ENCODE results near the gene G0S2. TPM values are rescaled to one million over a fixed set of nuclear protein-coding genes. Genes with fewer than 3 reads are reported as not detected.

Gene G0S2
- total and polyA plus RNA-seq, 9 of the 15 experiments (the other 6 are each of a cell fraction or from before 2014, with no cell fraction given), result 0.18 to 65.6 (median 11.4) TPM

DNA sequence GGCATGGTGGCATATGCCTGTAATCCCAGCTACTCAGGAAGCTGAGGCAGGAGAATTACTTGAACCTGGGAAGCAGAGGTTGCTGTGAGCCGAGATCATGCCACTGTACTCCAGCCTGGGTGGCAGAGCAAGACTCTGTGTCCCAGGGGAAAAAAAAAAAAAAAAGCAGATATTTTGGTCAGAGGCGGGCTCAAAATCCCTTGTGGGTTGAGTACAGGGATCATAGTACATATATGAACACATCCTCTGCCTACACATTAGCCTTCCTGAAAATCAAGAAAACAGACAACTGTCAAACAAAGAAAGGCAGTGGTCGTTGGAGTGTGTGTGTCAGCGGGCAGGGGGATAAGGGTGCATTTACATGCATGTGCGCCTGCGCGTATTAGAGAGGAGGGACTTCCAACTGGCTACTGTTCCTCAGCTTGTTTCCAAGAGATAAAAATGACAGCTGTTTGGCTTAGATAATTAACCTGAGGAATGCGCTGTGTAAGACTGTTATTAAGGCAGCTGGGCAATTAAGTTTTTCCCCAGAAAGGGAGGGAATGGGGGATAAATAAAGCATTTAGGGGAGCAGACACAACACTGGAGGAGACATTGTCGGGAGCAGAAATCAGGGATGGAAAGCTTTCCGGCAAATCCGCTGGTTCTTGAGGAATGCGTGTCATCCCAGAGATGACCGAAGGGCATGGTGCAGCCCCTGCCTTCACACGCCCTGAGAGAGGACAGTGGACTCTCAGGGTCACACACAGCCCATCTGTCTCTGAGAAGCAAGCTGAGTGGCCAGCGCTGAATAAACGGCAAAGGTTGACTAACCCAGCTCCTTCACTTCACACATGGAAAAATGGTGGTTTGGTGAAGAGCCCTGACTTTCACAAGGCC lies 29.4 kb upstream of the G0S2 start:
- BruUV-seq (replicated peaks), result no TSS peak
- Histone ChIP-seq H3K27me3 (ENCODE audit: control insufficient read depth in 2 of 2, insufficient read depth in 2 of 2, low read length in 2 of 2) (no peaks in the 10 kb centered on the region), H3K9ac (ENCODE audit: insufficient read depth in 1 of 2, low read depth in 2 of 2, low read length in 2 of 2) (peak overlapping the region; percentile 39 to 68; a peak in 3 of 4 replicates), H3K9me3 (replicated peaks; ENCODE audit: control insufficient read depth, insufficient read depth, low read depth, low read length) (no peaks in the 10 kb centered on the region), H4K20me1 (replicated peaks; ENCODE audit: control insufficient read depth, insufficient read depth, low read length) (no peaks in the 10 kb centered on the region), H3K9me1 (ENCODE audit: control insufficient read depth, insufficient read depth, low read length) (no peaks in the 10 kb centered on the region), H3K4me3 (no peak overlapping the region), H3K4me1 (replicated peaks in 1 of 2; ENCODE audit: control insufficient read depth in 2 of 2, insufficient read depth in 2 of 2, low read length in 2 of 2) (peaks cover 47 to 89% of the 10 kb centered on the region in 2 experiments), H2AFZ (ENCODE audit: low read depth, low read length) (peak overlapping the region; percentile 87), H3K79me2 (ENCODE audit: control insufficient read depth, insufficient read depth, low read length) (no peaks in the 10 kb centered on the region), H3K36me3 (ENCODE audit: control insufficient read depth, insufficient read depth, low read length) (no peaks in the 10 kb centered on the region), H3K27ac (ENCODE audit: extremely low read depth, low read depth, low read length) (peak overlapping the region; percentile 67), H3K4me2 (ENCODE audit: insufficient read depth, low read length) (peak overlapping the region; percentile 70)
- ChIA-PET CTCF (ENCODE audit: low intra/inter-chr PET ratio) (no interaction called here), POLR2A (interaction anchor here (0.5 to 1.6 kb wide), 8 partner anchors 11 to 325 kb away, joined by 3 to 5 read pairs (median 3); partner anchors contain the start of gene G0S2)
- peak; percentile 55 to 93 (median 76) for DNase-seq (ENCODE audit: extremely low read depth in 1 of 4, low spot score in 3 of 4)
- in situ Hi-C loops (cut with MboI), result no loop called here
- FAIRE-seq, result peak; percentile 80
- intact Hi-C loops (cut with micrococcal nuclease), result loop anchor here (2.0 kb wide), 1 partner anchor 29 kb away; the partner anchor contains the start of gene G0S2
- 13% methylated on average over 16 of the region's 16 CpGs for WGBS (ENCODE audit: insufficient coverage, low coverage, missing lambda C conversion rate)
- peak; percentile 68 for ATAC-seq
- TF ChIP-seq LEF1 (IDR thresholded peaks at IDR 0.05) (peak; percentile 83), ZNF184 (CRISPR knock-in tag; IDR thresholded peaks at IDR 0.05) (no peak), RBM14 (IDR thresholded peaks at IDR 0.05; ENCODE audit: borderline replicate concordance, insufficient read depth, low read depth, low read length) (no peak), HNRNPK (IDR thresholded peaks at IDR 0.05; ENCODE audit: low read depth, low read length, poor library complexity, severe bottlenecking) (no peak)
- TF ChIP-seq, protein P1, sequence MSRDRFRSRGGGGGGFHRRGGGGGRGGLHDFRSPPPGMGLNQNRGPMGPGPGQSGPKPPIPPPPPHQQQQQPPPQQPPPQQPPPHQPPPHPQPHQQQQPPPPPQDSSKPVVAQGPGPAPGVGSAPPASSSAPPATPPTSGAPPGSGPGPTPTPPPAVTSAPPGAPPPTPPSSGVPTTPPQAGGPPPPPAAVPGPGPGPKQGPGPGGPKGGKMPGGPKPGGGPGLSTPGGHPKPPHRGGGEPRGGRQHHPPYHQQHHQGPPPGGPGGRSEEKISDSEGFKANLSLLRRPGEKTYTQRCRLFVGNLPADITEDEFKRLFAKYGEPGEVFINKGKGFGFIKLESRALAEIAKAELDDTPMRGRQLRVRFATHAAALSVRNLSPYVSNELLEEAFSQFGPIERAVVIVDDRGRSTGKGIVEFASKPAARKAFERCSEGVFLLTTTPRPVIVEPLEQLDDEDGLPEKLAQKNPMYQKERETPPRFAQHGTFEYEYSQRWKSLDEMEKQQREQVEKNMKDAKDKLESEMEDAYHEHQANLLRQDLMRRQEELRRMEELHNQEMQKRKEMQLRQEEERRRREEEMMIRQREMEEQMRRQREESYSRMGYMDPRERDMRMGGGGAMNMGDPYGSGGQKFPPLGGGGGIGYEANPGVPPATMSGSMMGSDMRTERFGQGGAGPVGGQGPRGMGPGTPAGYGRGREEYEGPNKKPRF (IDR thresholded peaks at IDR 0.05; ENCODE audit: low read depth, low read length), result no peak
- TF ChIP-seq, protein P2, sequence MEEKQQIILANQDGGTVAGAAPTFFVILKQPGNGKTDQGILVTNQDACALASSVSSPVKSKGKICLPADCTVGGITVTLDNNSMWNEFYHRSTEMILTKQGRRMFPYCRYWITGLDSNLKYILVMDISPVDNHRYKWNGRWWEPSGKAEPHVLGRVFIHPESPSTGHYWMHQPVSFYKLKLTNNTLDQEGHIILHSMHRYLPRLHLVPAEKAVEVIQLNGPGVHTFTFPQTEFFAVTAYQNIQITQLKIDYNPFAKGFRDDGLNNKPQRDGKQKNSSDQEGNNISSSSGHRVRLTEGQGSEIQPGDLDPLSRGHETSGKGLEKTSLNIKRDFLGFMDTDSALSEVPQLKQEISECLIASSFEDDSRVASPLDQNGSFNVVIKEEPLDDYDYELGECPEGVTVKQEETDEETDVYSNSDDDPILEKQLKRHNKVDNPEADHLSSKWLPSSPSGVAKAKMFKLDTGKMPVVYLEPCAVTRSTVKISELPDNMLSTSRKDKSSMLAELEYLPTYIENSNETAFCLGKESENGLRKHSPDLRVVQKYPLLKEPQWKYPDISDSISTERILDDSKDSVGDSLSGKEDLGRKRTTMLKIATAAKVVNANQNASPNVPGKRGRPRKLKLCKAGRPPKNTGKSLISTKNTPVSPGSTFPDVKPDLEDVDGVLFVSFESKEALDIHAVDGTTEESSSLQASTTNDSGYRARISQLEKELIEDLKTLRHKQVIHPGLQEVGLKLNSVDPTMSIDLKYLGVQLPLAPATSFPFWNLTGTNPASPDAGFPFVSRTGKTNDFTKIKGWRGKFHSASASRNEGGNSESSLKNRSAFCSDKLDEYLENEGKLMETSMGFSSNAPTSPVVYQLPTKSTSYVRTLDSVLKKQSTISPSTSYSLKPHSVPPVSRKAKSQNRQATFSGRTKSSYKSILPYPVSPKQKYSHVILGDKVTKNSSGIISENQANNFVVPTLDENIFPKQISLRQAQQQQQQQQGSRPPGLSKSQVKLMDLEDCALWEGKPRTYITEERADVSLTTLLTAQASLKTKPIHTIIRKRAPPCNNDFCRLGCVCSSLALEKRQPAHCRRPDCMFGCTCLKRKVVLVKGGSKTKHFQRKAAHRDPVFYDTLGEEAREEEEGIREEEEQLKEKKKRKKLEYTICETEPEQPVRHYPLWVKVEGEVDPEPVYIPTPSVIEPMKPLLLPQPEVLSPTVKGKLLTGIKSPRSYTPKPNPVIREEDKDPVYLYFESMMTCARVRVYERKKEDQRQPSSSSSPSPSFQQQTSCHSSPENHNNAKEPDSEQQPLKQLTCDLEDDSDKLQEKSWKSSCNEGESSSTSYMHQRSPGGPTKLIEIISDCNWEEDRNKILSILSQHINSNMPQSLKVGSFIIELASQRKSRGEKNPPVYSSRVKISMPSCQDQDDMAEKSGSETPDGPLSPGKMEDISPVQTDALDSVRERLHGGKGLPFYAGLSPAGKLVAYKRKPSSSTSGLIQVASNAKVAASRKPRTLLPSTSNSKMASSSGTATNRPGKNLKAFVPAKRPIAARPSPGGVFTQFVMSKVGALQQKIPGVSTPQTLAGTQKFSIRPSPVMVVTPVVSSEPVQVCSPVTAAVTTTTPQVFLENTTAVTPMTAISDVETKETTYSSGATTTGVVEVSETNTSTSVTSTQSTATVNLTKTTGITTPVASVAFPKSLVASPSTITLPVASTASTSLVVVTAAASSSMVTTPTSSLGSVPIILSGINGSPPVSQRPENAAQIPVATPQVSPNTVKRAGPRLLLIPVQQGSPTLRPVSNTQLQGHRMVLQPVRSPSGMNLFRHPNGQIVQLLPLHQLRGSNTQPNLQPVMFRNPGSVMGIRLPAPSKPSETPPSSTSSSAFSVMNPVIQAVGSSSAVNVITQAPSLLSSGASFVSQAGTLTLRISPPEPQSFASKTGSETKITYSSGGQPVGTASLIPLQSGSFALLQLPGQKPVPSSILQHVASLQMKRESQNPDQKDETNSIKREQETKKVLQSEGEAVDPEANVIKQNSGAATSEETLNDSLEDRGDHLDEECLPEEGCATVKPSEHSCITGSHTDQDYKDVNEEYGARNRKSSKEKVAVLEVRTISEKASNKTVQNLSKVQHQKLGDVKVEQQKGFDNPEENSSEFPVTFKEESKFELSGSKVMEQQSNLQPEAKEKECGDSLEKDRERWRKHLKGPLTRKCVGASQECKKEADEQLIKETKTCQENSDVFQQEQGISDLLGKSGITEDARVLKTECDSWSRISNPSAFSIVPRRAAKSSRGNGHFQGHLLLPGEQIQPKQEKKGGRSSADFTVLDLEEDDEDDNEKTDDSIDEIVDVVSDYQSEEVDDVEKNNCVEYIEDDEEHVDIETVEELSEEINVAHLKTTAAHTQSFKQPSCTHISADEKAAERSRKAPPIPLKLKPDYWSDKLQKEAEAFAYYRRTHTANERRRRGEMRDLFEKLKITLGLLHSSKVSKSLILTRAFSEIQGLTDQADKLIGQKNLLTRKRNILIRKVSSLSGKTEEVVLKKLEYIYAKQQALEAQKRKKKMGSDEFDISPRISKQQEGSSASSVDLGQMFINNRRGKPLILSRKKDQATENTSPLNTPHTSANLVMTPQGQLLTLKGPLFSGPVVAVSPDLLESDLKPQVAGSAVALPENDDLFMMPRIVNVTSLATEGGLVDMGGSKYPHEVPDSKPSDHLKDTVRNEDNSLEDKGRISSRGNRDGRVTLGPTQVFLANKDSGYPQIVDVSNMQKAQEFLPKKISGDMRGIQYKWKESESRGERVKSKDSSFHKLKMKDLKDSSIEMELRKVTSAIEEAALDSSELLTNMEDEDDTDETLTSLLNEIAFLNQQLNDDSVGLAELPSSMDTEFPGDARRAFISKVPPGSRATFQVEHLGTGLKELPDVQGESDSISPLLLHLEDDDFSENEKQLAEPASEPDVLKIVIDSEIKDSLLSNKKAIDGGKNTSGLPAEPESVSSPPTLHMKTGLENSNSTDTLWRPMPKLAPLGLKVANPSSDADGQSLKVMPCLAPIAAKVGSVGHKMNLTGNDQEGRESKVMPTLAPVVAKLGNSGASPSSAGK (IDR thresholded peaks at IDR 0.05), result peak; percentile 53; the same call in 1 of the 2 replicates

Data from K562 (cell line).